Suprapubic skin (tissue), 4 donors: ENCODE data around the gene OR5M11. TPM values are rescaled to one million over a fixed set of nuclear protein-coding genes. Genes with fewer than 3 reads are reported as not detected.
"Not testable (repeated sequence)": the region's sequence is repeated elsewhere in the genome, so short reads cannot be mapped to it uniquely, and the experiment has no call there.

ENCODE experiments used
- DNase-seq, 2 donors: peaks; one replicate each; pipeline ENCODE4 v3.0.0-alpha.2; 2019; ENCODE audit warnings: low spot score in 2 of 2
- H3K27ac ChIP-seq: fragments of 200-600 bp; sonication (generic); one replicate; pipeline ENCODE4 v1.5.1; 2019
- H3K27me3 ChIP-seq: fragments of 200-600 bp; sonication (generic); one replicate; pipeline ENCODE4 v1.5.1; 2019
- H3K36me3 ChIP-seq: fragments of 200-600 bp; sonication (generic); one replicate; pipeline ENCODE4 v1.5.1; 2019
- H3K4me1 ChIP-seq: fragments of 200-600 bp; sonication (generic); one replicate; pipeline ENCODE4 v1.5.1; 2019
- H3K4me3 ChIP-seq: fragments of 200-600 bp; sonication (generic); one replicate; pipeline ENCODE4 v1.5.1; 2019; ENCODE audit warnings: mild to moderate bottlenecking
- H3K9me3 ChIP-seq: fragments of 200-600 bp; sonication (generic); one replicate; pipeline ENCODE4 v1.5.1; 2019
- CTCF ChIP-seq, 2 donors: fragments of 200-600 bp in 1 of 2; fragments of 450-650 bp in 1 of 2; sonication (generic) in 1 of 2; IDR thresholded peaks; one replicate each; pipeline ENCODE4 v1.5.1; 2016 to 2019; ENCODE audit warnings: antibody characterized with exemption in 2 of 2, mild to moderate bottlenecking in 1 of 2, moderate library complexity in 1 of 2
- EP300 ChIP-seq: sonication (generic); formaldehyde crosslinking; IDR thresholded peaks from one replicate; pipeline ENCODE4 v1.6.1; 2017; ENCODE audit warnings: antibody characterized with exemption
- POLR2A ChIP-seq, 2 donors: fragments of 450-650 bp; IDR thresholded peaks; one replicate each; pipeline ENCODE4 v1.6.1; 2017; ENCODE audit warnings: antibody characterized with exemption in 2 of 2, mild to moderate bottlenecking in 2 of 2, moderate library complexity in 2 of 2
- POLR2AphosphoS5 ChIP-seq, 3 donors: sonication (generic); formaldehyde crosslinking; IDR thresholded peaks; one replicate each; pipeline ENCODE4 v1.6.1; 2017; ENCODE audit warnings: antibody characterized with exemption in 3 of 3
- WGBS: methylation state at CpG from one replicate; pipeline ENCODE4 v1.1.5; 2018; 5-methylcytosine and 5-hydroxymethylcytosine counted together
- total RNA-seq, 4 donors: library from RNA; depleted of rRNA; stranded (reverse); fragments of >200 nt; gene quantifications; one replicate each; pipeline ENCODE4 v1.1.0, GENCODE V29; 2016

The OR5M11 gene
- total RNA-seq: not detected

GRCh38 chr11:56543157-56543556, at the start of gene OR5M11:
TSS of gene OR5M11 (minus strand) at chr11:56543257. CDS start at chr11:56543257, 0 bp downstream.
- Histone ChIP-seq H3K4me1 (no peaks in the 10 kb centered on the region), H3K27me3 (no peaks in the 10 kb centered on the region), H3K4me3 (no peak within 1 kb of the TSS), H3K27ac (no peak within 1 kb of the TSS), H3K9me3 (no peaks in the 10 kb centered on the region), H3K36me3 (no peaks in the 10 kb centered on the region)
- no peak for DNase-seq
- no peak for TF ChIP-seq POLR2AphosphoS5 (IDR thresholded peaks at IDR 0.05)
- WGBS: 86% methylated on average over 2 of the region's 2 CpGs

GRCh38 chr11:56592088-56592717, 49.1 kb upstream of the OR5M11 start:
- 98% methylated on average over 10 of the region's 20 CpGs for WGBS
- DNase-seq, H3K36me3 ChIP-seq, H3K27me3 ChIP-seq, H3K4me3 ChIP-seq, H3K4me1 ChIP-seq, H3K27ac ChIP-seq: not testable (repeated sequence)
- peaks cover 15% of the 10 kb centered on the region for H3K9me3 ChIP-seq

GRCh38 chr11:56577621-56578020, 34.6 kb upstream of the OR5M11 start, which contains the start of gene OR5M10:
TSS of gene OR5M10 (minus strand) at chr11:56577721. CDS start at chr11:56577721, 0 bp downstream.
- no peaks in the 10 kb centered on the region for H3K9me3 ChIP-seq
- 46% methylated on average over 3 of the region's 3 CpGs for WGBS
- TF ChIP-seq EP300: no peak
- TF ChIP-seq CTCF (IDR thresholded peaks at IDR 0.05): no peak
- TF ChIP-seq POLR2A (IDR thresholded peaks at IDR 0.05): no peak
- TF ChIP-seq POLR2AphosphoS5 (IDR thresholded peaks at IDR 0.05): no peak
- no peak for DNase-seq
- H3K27me3 ChIP-seq: no peaks in the 10 kb centered on the region
- H3K27ac ChIP-seq: no peak within 1 kb of the TSS
- no peaks in the 10 kb centered on the region for H3K4me1 ChIP-seq
- no peak within 1 kb of the TSS for H3K4me3 ChIP-seq
- no peaks in the 10 kb centered on the region for H3K36me3 ChIP-seq

- 64% methylated on average over 6 of the region's 6 CpGs for WGBS
- no peak for DNase-seq
- H3K9me3 ChIP-seq: no peaks in the 10 kb centered on the region
- no peaks in the 10 kb centered on the region for H3K27me3 ChIP-seq
- no peaks in the 10 kb centered on the region for H3K4me1 ChIP-seq
- no peak overlapping the region for H3K4me3 ChIP-seq
- TF ChIP-seq POLR2AphosphoS5 (IDR thresholded peaks at IDR 0.05) (no peak), CTCF (IDR thresholded peaks at IDR 0.05) (no peak), EP300 (no peak), POLR2A (IDR thresholded peaks at IDR 0.05) (no peak)
- no peaks in the 10 kb centered on the region for H3K36me3 ChIP-seq
- no peak overlapping the region for H3K27ac ChIP-seq
These were observed 15.5 kb upstream of the OR5M11 start for GRCh38 chr11:56558574-56558973.

GRCh38 chr11:56554691-56555090, 11.6 kb upstream of the OR5M11 start:
- WGBS: 69% methylated on average over 13 of the region's 13 CpGs
- not testable (repeated sequence) for H3K4me1 ChIP-seq, H3K36me3 ChIP-seq, H3K27me3 ChIP-seq, H3K27ac ChIP-seq, H3K9me3 ChIP-seq, DNase-seq, H3K4me3 ChIP-seq

- WGBS: 80% methylated on average over 6 of the region's 6 CpGs
- no peaks in the 10 kb centered on the region for H3K9me3 ChIP-seq
- H3K4me3 ChIP-seq: no peak overlapping the region
These were observed 2.5 kb upstream of the OR5M11 start for GRCh38 chr11:56545531-56545930.

More at GRCh38 chr11:56545531-56545930, 2.5 kb upstream of the OR5M11 start:
- Histone ChIP-seq H3K36me3 (no peaks in the 10 kb centered on the region), H3K27me3 (no peaks in the 10 kb centered on the region), H3K4me1 (no peaks in the 10 kb centered on the region), H3K27ac (no peak overlapping the region)
- TF ChIP-seq EP300 (no peak), POLR2A (IDR thresholded peaks at IDR 0.05) (no peak), CTCF (IDR thresholded peaks at IDR 0.05) (no peak), POLR2AphosphoS5 (IDR thresholded peaks at IDR 0.05) (no peak)
- DNase-seq: no peak
